Head of caudate nucleus (tissue), 42 donors: ENCODE data around the gene DCAKD.

Experiments used
- DNase-seq, 42 donors: peaks; one replicate each; pipeline versions ENCODE4 v3.0.0 to v3.0.0-alpha.2; 2020 to 2021; ENCODE audit warnings: mixed read lengths in 7 of 42
- intact Hi-C: fragments of 100-400 bp; cut with DNase I; formaldehyde crosslinking; loops from one replicate; pipeline ENCODE4 v1.15.0; 2022

DCAKD gene

DNA sequence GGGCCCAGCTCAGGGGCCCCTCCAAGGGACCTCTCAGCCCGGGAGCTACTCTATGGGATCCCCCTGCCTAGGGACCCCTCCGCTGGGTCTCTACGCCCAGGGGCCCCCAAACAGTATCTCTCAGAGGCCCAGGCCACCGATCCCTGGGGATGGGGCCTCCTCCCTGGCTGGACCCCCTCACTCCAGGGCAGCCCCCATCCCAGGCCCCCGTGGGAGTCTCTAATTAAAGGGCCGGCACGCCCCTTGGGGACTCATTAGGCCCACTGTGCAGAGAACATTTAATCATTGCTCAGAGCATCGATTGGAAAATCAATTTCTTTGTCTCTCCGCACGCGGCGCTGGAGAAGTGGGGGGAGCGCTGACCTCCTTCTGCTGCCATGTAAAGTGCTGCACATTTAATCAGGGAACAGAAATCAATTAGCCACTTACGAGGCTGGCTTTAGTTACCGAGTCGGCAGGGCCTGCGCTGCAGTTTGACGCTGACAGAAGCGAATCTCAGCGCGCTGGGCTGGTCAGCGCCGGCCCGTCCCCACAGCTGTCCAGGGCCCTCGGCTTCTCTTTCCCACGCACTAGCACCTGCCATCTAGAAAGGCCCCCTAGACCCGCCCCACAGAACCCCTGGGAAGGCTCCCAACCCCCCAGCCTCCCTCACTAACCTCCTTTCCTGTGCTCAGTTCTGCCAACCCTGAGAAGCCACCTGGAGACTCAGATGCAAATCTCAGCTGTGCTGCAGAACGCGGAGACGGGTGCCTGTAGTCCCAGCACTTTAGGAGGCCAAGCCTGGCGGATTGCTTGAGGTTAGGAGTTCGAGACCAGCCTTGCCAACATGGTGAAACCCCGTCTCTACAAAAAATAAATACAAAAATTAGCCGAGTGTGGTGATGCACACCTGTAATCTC, 63.1 kb downstream of the DCAKD start:
- intact Hi-C loops, result no loop called here

DNA sequence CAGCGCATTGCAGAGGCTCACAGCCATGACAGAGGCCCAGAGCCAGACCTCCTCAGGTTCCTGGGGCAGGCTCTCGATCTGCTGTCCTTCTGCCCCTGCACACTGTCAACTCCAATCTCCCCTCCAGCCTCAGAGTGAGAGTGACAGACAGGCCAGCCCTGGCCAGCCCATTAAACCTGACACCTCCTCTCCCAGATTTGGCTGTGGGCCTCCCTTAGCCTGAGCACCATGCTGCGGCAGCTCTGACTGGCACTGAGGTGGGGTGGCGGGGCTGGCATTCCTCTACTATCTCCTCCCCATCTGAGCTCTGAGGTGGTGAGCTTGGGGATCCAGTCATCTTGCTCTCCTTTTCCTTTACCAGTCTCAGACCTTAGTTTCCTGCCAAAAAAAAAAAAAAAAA, 67.9 kb downstream of the DCAKD start:
- DNase-seq, result no peak
- intact Hi-C loops, result no loop called here

More for the DNA sequence above, 63.1 kb downstream of the DCAKD start:
- DNase-seq, result no peak

DNA sequence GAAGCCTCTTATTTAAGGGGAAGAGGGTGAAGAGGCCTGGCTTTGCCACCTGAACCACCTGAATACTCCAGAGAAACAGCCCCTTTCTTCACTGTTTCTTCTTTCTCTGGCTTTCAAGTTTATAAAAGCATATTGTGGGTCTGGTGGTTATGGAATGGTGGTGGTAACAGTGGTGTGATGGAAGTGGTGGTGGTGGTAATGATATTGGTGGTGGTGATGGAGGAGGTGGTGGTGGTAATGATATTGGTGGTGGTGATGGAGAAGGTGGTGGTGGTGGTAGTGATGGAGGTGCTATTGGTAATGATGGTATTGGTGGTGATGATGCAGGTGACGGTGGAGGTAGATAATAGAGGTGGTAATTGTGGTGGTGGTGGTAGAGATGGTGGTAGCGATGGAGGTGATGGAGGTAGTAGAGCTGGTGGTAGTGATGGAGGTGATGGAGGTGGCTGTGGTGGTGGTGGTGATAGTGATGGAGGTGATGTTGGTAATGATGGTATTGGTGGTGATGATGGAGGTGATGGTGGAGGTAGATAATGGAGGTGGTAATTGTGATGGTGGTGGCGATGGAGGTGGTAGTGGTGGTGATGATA, 69.2 kb downstream of the DCAKD start:
- intact Hi-C loops, result no loop called here
- no peak for DNase-seq

DNA sequence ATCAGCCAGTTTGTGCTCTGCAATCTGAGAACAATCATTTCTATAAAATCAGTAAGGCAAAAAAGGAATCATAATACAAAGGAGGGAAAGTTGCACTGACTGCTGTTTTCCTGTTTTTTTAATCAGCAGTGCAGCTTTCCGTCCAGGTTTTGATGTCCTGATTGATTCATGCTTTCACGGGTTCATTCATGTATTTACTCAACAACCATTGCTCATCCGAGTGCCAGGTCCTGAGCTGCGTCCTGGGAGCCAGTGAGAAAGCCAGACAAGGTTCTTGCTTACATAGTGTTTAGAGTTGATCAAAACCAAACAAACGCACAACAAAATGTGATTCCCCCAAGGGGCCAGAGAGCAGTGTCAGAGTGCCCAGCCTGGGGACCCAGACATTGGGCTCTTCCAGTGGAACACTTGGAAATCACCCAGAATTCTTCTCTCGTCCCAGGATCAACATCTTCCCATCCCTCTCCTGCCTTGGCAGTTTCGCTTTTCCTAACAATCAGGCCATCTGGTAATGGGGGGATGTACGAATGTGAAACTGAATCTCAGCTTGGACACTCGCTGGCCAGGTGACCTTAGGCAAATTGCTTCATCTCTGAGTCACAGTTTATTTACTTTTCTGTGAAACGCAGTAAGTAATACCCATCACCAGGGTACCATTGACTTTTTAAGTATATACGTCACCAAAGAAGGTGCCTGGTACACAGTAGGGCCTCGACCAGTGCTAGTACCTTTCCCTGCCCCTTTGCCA, 70.0 kb downstream of the DCAKD start:
- DNase-seq, result no peak
- intact Hi-C loops, result no loop called here

DNA sequence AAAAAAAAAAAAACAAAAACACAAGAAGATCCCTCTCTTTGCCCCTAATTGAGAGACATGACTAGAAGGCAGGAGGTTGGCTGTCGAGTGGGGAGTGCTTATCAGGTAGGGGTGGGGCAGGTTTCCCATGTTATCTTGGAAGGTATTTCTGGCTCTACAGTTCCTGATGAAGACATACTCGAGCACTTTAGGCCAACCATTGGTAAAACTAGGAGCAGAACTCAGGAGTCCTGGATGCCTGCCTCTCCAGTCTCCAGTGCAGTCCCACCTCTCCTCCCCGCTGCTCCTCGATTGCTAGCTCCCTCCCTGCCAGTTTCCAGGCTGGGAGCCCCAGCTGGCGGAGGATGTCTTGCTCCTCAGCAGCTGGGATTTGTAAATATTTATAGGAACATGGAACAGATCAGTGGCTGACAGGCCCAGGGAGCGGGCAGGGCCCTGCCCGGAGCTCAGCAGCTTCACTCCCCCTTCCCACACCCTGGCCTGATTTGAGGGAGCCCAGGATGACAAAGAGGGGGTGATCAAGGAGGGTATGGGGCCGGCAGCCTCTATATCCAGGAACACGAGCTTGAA, 71.9 kb downstream of the DCAKD start:
- intact Hi-C loops, result no loop called here
- no peak for DNase-seq

DNA sequence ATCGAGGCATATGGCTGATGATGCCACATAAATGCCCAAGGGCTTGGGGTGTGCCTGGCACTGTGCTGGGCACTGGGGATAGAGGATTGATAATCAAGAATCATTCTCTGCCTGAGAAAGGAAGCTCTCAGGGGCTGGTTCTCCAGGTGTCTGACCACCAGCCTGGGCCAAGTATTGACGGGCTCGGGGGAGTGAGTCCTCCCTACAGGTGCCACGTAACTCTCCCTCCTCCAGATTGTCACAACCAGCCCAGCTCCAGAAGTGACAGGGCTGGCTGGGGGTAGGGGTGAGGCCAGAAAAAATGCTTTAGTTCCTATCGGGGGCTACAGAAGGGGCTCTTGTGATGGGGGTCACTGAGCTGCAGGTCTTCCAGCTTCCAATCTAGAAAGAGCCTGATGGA, 72.6 kb downstream of the DCAKD start:
- no peak for DNase-seq
- intact Hi-C loops, result no loop called here

DNA sequence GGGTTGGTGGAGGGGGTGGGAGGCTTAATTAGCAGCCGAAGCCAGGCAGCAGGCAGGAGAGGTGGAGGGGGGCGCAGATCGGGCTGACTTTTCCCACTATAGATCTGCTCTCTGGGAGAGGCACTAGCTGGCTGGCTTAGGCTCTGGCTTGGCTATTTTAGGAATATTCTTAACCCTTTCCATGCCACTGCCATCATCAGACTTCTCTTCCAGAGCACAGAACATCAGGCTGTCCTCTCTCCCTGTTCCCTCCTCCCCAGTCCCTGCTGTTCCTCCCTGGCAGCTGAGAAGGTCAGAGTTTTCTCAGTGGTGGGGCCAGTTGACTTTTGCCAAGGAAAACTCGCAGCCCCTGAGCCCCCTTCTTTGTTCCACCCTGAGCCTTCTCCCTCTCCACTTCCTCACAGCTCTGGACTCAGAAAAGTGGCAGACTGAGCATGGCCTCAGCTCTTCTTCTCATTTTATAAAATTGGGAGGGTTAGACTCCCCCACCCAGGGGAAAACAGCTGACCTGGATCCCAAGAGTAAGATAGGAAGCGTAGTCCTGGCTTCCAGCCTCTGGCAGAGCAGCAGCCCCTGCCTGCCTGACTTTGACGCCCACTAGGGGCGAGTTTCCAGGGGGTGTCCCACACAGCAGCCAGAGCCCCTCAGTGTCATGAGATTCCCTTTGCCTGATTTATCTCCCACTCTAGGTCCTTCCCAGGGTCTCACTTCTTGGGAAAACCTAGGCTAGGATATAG, 73.5 kb downstream of the DCAKD start:
- DNase-seq, result no peak
- intact Hi-C loops, result no loop called here

DNA sequence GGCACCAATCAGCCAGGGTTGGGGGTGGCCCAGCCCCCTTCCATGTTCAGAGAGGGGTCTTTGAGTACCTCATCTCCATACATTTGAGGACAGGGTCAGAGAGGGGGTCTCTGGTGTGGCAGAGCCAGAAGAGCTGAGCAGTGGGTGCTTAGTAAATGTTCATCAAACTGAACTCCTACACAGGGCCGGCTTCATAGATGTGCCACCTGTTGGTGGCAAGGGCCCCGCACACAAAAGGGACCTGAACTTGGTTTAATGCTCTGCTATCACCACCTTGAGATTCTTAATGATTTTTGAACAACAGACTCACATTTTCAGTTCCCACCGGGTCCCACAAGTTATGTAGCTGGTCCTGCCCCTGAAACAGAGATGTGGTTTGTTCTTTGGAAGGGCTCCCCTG, 74.4 kb downstream of the DCAKD start:
- intact Hi-C loops, result no loop called here
- DNase-seq, result no peak

DNA sequence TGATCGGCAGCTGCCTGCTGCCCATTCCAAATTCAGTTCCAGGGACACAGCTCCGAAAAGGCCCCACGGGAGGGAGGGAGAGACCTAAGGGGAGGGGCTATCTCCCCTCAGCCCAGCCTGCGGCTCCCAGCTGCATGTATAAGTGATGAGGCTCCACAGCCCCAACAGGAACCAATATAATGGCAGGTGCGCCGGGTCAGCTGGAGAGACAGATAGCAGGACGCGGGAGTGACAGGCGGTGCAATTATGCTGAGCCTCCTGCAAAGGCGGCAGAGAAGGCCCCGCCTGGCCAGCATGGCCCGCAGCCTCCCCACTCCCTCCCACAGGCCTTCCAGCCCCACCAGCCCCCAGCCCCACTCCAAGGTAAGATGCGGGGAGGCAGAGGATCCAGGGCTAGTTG, 75.2 kb downstream of the DCAKD start:
- no peak for DNase-seq
- intact Hi-C loops, result no loop called here
